Upper lobe of left lung (tissue), 6 donors: ENCODE measurements around the gene TBC1D32. TPM values are rescaled to one million over a fixed set of nuclear protein-coding genes. Genes with fewer than 3 reads are reported as not detected.
"Not testable (repeated sequence)": the region's sequence is repeated elsewhere in the genome, so short reads cannot be mapped to it uniquely, and the experiment has no call there.

Source experiments
- ATAC-seq, 2 donors: fragments of 200-7000 bp; cut with Tn5 transposase; one replicate each; pipeline ENCODE4 v1.9.1; 2022; ENCODE audit warnings: mild to moderate bottlenecking in 2 of 2, moderate library complexity in 2 of 2; ENCODE audit not compliant: low FRiP score in 2 of 2
- DNase-seq, 2 donors: peaks; one replicate each; pipeline ENCODE4 v3.0.0-alpha.2; 2019 to 2020
- H3K27ac ChIP-seq, 4 donors: fragments of 200-600 bp; sonication (generic); one replicate each; pipeline ENCODE4 v1.5.1; 2016 to 2019
- H3K27me3 ChIP-seq, 4 donors: fragments of 200-600 bp; sonication (generic); one replicate each; pipeline ENCODE4 v1.5.1; 2017 to 2019
- H3K36me3 ChIP-seq, 4 donors: fragments of 200-600 bp; sonication (generic); one replicate each; pipeline ENCODE4 v1.5.1; 2016 to 2019
- H3K4me1 ChIP-seq, 4 donors: fragments of 200-600 bp; sonication (generic); one replicate each; pipeline ENCODE4 v1.5.1; 2018 to 2019
- H3K4me3 ChIP-seq, 4 donors: fragments of 200-600 bp; sonication (generic); one replicate each; pipeline ENCODE4 v1.5.1; 2017 to 2019; ENCODE audit warnings: mild to moderate bottlenecking in 2 of 4, moderate library complexity in 1 of 4
- H3K9me3 ChIP-seq, 4 donors: fragments of 200-600 bp; sonication (generic); one replicate each; pipeline ENCODE4 v1.5.1; 2018 to 2019
- EP300 ChIP-seq, 4 donors: sonication (generic); formaldehyde crosslinking; IDR thresholded peaks; one replicate each; pipeline ENCODE4 v1.5.1; 2017; ENCODE audit warnings: antibody characterized with exemption in 4 of 4, control low read depth in 2 of 4
- POLR2A ChIP-seq, 4 donors: fragments of 450-650 bp; IDR thresholded peaks; one replicate each; pipeline ENCODE4 v1.5.1; 2016 to 2017; ENCODE audit warnings: antibody characterized with exemption in 4 of 4, mild to moderate bottlenecking in 2 of 4
- POLR2AphosphoS5 ChIP-seq, 2 donors: sonication (generic); formaldehyde crosslinking; IDR thresholded peaks; one replicate each; pipeline ENCODE4 v1.5.1; 2017; ENCODE audit warnings: antibody characterized with exemption in 2 of 2
- WGBS, 2 donors: methylation state at CpG; one replicate each; pipeline ENCODE4 v1.1.5; 2017 to 2018; 5-methylcytosine and 5-hydroxymethylcytosine counted together
- total RNA-seq, 6 donors: library from RNA; depleted of rRNA in 4 of 6; stranded (reverse); fragments of >200 nt in 4 of 6; gene quantifications; one replicate each; pipeline versions ENCODE4 v1.1.0 to v1.2.1, GENCODE V29; 2016 to 2021
- TF ChIP-seq, protein P1 (sequence below), 6 experiments: fragments of 450-650 bp in 4 of 6; fragments of 200-600 bp in 2 of 6; sonication (generic) in 2 of 6; IDR thresholded peaks; one replicate each; pipeline ENCODE4 v1.5.1; 2016 to 2019; ENCODE audit warnings: antibody characterized with exemption in 6 of 6
- donor health status: DM: no; HTN: no; CAD: no; lungs with moderate emphysema.
- donor health status: DM: no; HTN: yes; CAD: no; lungs with severe emphysema.

Gene TBC1D32
- total RNA-seq, 6 donors from 2014 or later = 1.2 to 13.5 (median 5.3) TPM

GRCh38 chr6:121319603-121320002, 14.7 kb downstream of the TBC1D32 start:
- Histone ChIP-seq H3K27ac (no peak overlapping the region), H3K4me3 (no peak overlapping the region), H3K36me3 (peaks cover 0 to 5% (median 0%) of the 10 kb centered on the region in 4 donors), H3K9me3 (no peaks in the 10 kb centered on the region), H3K27me3 (no peaks in the 10 kb centered on the region), H3K4me1 (no peaks in the 10 kb centered on the region)
- no peak for DNase-seq
- WGBS, 2 donors = 90 to 98% methylated on average over 2 of the region's 2 CpGs
- ATAC-seq = no peak
- TF ChIP-seq EP300 (IDR thresholded peaks at IDR 0.05) (no peak), POLR2AphosphoS5 (IDR thresholded peaks at IDR 0.05) (no peak), POLR2A (IDR thresholded peaks at IDR 0.05) (no peak)
- TF ChIP-seq, protein P1, sequence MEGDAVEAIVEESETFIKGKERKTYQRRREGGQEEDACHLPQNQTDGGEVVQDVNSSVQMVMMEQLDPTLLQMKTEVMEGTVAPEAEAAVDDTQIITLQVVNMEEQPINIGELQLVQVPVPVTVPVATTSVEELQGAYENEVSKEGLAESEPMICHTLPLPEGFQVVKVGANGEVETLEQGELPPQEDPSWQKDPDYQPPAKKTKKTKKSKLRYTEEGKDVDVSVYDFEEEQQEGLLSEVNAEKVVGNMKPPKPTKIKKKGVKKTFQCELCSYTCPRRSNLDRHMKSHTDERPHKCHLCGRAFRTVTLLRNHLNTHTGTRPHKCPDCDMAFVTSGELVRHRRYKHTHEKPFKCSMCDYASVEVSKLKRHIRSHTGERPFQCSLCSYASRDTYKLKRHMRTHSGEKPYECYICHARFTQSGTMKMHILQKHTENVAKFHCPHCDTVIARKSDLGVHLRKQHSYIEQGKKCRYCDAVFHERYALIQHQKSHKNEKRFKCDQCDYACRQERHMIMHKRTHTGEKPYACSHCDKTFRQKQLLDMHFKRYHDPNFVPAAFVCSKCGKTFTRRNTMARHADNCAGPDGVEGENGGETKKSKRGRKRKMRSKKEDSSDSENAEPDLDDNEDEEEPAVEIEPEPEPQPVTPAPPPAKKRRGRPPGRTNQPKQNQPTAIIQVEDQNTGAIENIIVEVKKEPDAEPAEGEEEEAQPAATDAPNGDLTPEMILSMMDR (IDR thresholded peaks at IDR 0.05) = no peak

- Histone ChIP-seq H3K27me3 (no peaks in the 10 kb centered on the region), H3K27ac (no peak overlapping the region), H3K36me3 (peaks cover 0 to 5% (median 0%) of the 10 kb centered on the region in 4 donors), H3K9me3 (no peaks in the 10 kb centered on the region), H3K4me1 (no peaks in the 10 kb centered on the region), H3K4me3 (peak overlapping the region in 1 of 4 donors; percentile 15)
- ATAC-seq = no peak
- no peak for DNase-seq
- WGBS, 2 donors = 35 to 49% methylated on average over 4 of the region's 4 CpGs
- TF ChIP-seq POLR2A (IDR thresholded peaks at IDR 0.05) (no peak), EP300 (IDR thresholded peaks at IDR 0.05) (no peak), POLR2AphosphoS5 (IDR thresholded peaks at IDR 0.05) (no peak)
- TF ChIP-seq, protein P1 (IDR thresholded peaks at IDR 0.05) = peak in 2 of 6 experiments; percentile 17 to 19
These were observed 15.1 kb downstream of the TBC1D32 start for GRCh38 chr6:121319112-121319553.

- Histone ChIP-seq H3K4me1 (no peaks in the 10 kb centered on the region), H3K27ac (no peak overlapping the region), H3K4me3 (no peak overlapping the region), H3K27me3 (no peaks in the 10 kb centered on the region), H3K36me3 (no peaks in the 10 kb centered on the region), H3K9me3 (no peaks in the 10 kb centered on the region)
- no peak for DNase-seq
- no peak for TF ChIP-seq EP300 (IDR thresholded peaks at IDR 0.05)
- no peak for TF ChIP-seq POLR2AphosphoS5 (IDR thresholded peaks at IDR 0.05)
- TF ChIP-seq, protein P1 (IDR thresholded peaks at IDR 0.05) = no peak
- TF ChIP-seq POLR2A (IDR thresholded peaks at IDR 0.05) = no peak
- no peak for ATAC-seq
- WGBS, 2 donors = 94 to 96% methylated on average over 6 of the region's 6 CpGs
These were observed 19.7 kb downstream of the TBC1D32 start for GRCh38 chr6:121314381-121315112.

- not testable (repeated sequence) for DNase-seq, H3K4me3 ChIP-seq, H3K27me3 ChIP-seq, ATAC-seq, H3K36me3 ChIP-seq, H3K9me3 ChIP-seq, H3K27ac ChIP-seq, H3K4me1 ChIP-seq
- 96 to 97% methylated on average over 5 of the region's 5 CpGs for WGBS, 2 donors
These were observed 22.5 kb downstream of the TBC1D32 start for GRCh38 chr6:121311814-121312213.

DNA sequence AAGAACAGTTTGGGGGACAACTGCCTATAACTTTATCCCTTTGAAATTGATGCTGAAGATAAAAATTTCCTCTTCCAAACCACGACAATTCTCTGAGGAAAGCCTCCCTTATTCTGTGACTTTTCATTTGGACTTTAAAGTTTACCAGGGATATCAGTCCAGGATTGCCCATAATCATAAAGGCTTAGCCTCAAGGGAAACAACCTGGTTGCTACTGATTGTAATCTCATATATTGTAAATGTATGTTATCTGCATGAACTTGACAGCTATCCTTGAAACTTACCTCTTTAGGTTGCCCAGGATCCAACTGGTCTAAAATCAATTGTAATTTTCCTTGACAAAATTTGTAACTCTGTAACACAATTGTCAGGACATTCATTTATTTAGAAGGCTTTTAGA, 23.8 kb downstream of the TBC1D32 start:
- Histone ChIP-seq H3K27me3 (no peaks in the 10 kb centered on the region), H3K9me3 (no peaks in the 10 kb centered on the region), H3K4me1 (no peaks in the 10 kb centered on the region), H3K27ac (no peak overlapping the region), H3K36me3 (no peaks in the 10 kb centered on the region), H3K4me3 (no peak overlapping the region)
- WGBS, 2 donors = 90 to 97% methylated on average over 1 of the region's 1 CpG
- DNase-seq (no peak), ATAC-seq (no peak)
- no peak for TF ChIP-seq EP300 (IDR thresholded peaks at IDR 0.05)
- TF ChIP-seq, protein P1 (IDR thresholded peaks at IDR 0.05) = no peak
